Dendritic cell treated with granulocyte-macrophage colony-stimulating factor and Interleukin-4, amounts not matched to agents 40 ng/mL and 50 ng/mL, for 4 days (primary cell): ENCODE results near the gene CTNNAL1.
"Not testable (repeated sequence)": the region's sequence is repeated elsewhere in the genome, so short reads cannot be mapped to it uniquely, and the experiment has no call there.

Experiments used
- H3K27ac Mint-ChIP-seq: one replicate; pipeline ENCODE4 v1.8.0; 2022; ENCODE audit warnings: mild to moderate bottlenecking, mixed read lengths
- H3K27me3 Mint-ChIP-seq: one replicate; pipeline ENCODE4 v1.8.0; 2022; ENCODE audit warnings: mild to moderate bottlenecking, mixed read lengths
- H3K36me3 Mint-ChIP-seq: one replicate; pipeline ENCODE4 v1.8.0; 2022; ENCODE audit warnings: low read depth, mixed read lengths
- H3K4me1 Mint-ChIP-seq: one replicate; pipeline ENCODE4 v1.8.0; 2022; ENCODE audit warnings: low read depth, mixed read lengths
- H3K4me3 Mint-ChIP-seq: one replicate; pipeline ENCODE4 v1.8.0; 2022; ENCODE audit warnings: mild to moderate bottlenecking, moderate library complexity, mixed read lengths
- H3K9me3 Mint-ChIP-seq: one replicate; pipeline ENCODE4 v1.8.0; 2022; ENCODE audit warnings: mixed read lengths
- intact Hi-C: fragments of 100-400 bp; cut with micrococcal nuclease; formaldehyde crosslinking; loops from one replicate; pipeline ENCODE4 v1.15.0; 2022

The CTNNAL1 gene

DNA sequence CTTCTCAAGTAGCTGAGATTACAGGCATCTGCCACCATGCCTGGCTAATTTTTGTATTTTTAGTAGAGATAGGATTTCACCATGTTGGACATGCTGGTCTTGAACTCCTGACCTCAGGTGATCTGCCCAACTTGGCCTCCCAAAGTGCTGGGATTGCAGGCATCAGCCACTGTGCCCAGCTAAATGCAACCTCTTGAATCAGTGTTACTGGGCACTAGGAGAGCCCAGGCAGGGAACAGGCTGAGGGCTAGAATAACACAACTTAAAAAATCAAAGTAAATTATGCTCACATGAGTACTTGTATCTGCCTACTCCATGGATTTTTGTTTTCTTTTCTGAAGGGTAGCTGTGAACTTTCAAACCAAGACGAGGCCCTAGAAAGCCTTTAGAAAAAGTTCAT lies 92.9 kb downstream of the CTNNAL1 start:
- H3K9me3 Mint-ChIP-seq, H3K27me3 Mint-ChIP-seq, intact Hi-C loops, H3K27ac Mint-ChIP-seq, H3K4me1 Mint-ChIP-seq, H3K4me3 Mint-ChIP-seq: not testable (repeated sequence)
- H3K36me3 Mint-ChIP-seq, result peaks cover 89% of the 10 kb centered on the region

DNA sequence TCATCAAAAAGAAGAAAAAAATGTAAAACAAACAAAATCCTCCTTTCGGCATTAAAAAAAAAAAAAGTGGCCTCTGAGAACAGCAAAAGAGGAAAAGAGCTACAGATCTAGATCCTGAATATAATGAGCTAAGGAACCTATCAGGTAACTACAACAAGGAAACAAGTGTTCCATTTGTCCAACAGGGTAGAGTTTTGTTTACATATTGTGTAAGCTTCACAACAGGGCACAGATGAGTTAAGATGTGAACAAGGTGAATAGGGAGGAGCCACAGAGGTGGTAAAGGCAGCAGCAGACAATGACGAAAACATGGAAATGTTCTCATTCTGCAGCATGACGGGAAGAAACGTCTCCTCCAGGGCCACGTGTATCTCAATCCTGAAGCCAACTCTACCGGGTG lies 93.8 kb downstream of the CTNNAL1 start:
- Mint-ChIP-seq H3K9me3 (no peaks in the 10 kb centered on the region), H3K27me3 (no peaks in the 10 kb centered on the region), H3K36me3 (peaks cover 89% of the 10 kb centered on the region), H3K4me3 (no peak overlapping the region), H3K27ac (no peak overlapping the region), H3K4me1 (no peaks in the 10 kb centered on the region)
- intact Hi-C loops, result no loop called here

- Mint-ChIP-seq H3K36me3 (peaks cover 80% of the 10 kb centered on the region), H3K9me3 (no peaks in the 10 kb centered on the region), H3K27me3 (no peaks in the 10 kb centered on the region), H3K27ac (no peak overlapping the region), H3K4me3 (no peak overlapping the region), H3K4me1 (peaks cover 7% of the 10 kb centered on the region)
- intact Hi-C loops, result no loop called here
Measured at GRCh38 chr9:108913391-108913790, 99.9 kb downstream of the CTNNAL1 start.

DNA sequence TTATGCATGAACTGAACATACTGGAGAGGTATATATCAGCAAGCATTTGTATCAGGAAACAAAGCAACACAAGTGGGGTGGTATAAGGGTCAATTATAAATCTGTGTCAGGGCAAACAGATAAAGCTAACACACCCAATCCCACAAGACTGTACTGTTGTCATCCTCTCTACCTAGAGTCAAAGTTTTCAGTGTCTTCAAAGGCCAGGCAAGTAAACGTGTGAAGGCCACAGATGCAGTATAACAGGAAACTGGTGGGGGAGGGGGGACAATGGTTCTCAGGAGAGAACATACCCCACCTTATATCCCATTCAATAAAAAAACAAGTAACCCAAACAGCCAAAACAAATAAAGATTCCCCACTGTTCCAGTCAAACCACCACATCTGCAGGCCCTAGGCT lies 101.5 kb downstream of the CTNNAL1 start:
- intact Hi-C loops, result no loop called here
- Mint-ChIP-seq H3K36me3 (peaks cover 78% of the 10 kb centered on the region), H3K27me3 (no peaks in the 10 kb centered on the region), H3K4me3 (no peak overlapping the region), H3K27ac (no peak overlapping the region), H3K4me1 (peaks cover 7% of the 10 kb centered on the region), H3K9me3 (no peaks in the 10 kb centered on the region)

GRCh38 chr9:108910914-108911313 lies 102.4 kb downstream of the CTNNAL1 start:
- peaks cover 7% of the 10 kb centered on the region for H3K4me1 Mint-ChIP-seq
- H3K27ac Mint-ChIP-seq, result no peak overlapping the region
- peaks cover 81% of the 10 kb centered on the region for H3K36me3 Mint-ChIP-seq
- H3K9me3 Mint-ChIP-seq, result no peaks in the 10 kb centered on the region
- intact Hi-C loops, result no loop called here
- no peak overlapping the region for H3K4me3 Mint-ChIP-seq
- no peaks in the 10 kb centered on the region for H3K27me3 Mint-ChIP-seq

- peaks cover 79% of the 10 kb centered on the region for H3K36me3 Mint-ChIP-seq
- no peak overlapping the region for H3K27ac Mint-ChIP-seq
- intact Hi-C loops, result no loop called here
- no peak overlapping the region for H3K4me3 Mint-ChIP-seq
- H3K4me1 Mint-ChIP-seq, result peaks cover 7% of the 10 kb centered on the region
- no peaks in the 10 kb centered on the region for H3K27me3 Mint-ChIP-seq
- H3K9me3 Mint-ChIP-seq, result no peaks in the 10 kb centered on the region
Measured at GRCh38 chr9:108910402-108910801, 102.9 kb downstream of the CTNNAL1 start.

DNA sequence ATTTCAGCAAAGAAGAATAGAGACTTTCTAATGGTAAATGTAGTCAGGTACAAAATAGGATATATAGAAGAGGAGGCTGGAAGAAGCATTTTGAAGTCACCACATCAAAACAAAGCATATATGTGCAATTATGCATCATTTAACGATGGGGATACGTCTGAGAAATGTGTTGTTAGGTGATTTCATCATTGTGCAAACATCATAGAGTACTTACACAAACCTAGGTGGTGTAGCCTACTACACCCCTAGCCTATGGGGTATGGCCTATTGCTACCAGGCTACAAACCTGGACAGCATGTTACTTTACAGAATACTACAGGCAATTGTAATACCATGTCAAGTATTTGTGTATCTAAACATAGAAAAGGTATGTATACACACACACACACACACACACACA lies 107.8 kb downstream of the CTNNAL1 start:
- H3K27me3 Mint-ChIP-seq, result no peaks in the 10 kb centered on the region
- H3K4me3 Mint-ChIP-seq, result no peak overlapping the region
- peaks cover 86% of the 10 kb centered on the region for H3K36me3 Mint-ChIP-seq
- intact Hi-C loops, result no loop called here
- H3K9me3 Mint-ChIP-seq, result no peaks in the 10 kb centered on the region
- H3K27ac Mint-ChIP-seq, result no peak overlapping the region
- H3K4me1 Mint-ChIP-seq, result peaks cover 6% of the 10 kb centered on the region

- H3K9me3 Mint-ChIP-seq, result no peaks in the 10 kb centered on the region
- intact Hi-C loops, result no loop called here
- H3K36me3 Mint-ChIP-seq, result peaks cover 89% of the 10 kb centered on the region
- no peaks in the 10 kb centered on the region for H3K27me3 Mint-ChIP-seq
- no peak overlapping the region for H3K27ac Mint-ChIP-seq
- no peak overlapping the region for H3K4me3 Mint-ChIP-seq
- peaks cover 6% of the 10 kb centered on the region for H3K4me1 Mint-ChIP-seq
Measured at GRCh38 chr9:108904161-108904560, 109.1 kb downstream of the CTNNAL1 start.

DNA sequence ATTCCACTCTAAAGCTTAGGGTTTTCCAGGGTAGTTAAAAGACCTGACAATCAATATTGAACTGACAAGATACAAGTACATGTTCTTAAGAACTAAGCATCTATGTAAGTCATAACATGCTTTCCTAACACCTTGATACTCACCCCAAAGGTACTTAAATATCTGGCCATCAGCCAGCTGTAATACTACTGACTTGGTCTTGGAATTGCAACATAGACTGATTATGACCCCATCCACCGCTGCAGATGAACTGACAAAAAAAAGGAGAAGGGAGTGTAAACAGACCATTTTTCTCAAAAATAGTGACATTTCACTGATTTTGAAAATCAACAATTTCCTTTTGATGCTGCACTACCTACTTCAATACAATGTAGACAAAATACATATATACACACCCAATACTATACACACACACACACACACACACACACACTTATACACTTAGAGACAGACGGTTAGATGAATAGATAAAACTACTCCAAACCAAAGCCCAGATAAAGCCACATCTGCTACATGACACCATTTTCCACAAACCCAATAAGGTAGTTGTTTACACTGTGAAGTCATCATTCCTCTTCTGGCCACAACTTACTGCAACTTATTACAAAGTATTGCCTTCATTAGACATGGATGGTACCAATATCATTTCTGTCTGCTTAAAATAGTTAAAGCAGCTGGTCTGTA lies 109.7 kb downstream of the CTNNAL1 start:
- H3K4me1 Mint-ChIP-seq, result peaks cover 6% of the 10 kb centered on the region
- peaks cover 89% of the 10 kb centered on the region for H3K36me3 Mint-ChIP-seq
- H3K27ac Mint-ChIP-seq, result no peak overlapping the region
- no peaks in the 10 kb centered on the region for H3K27me3 Mint-ChIP-seq
- no peak overlapping the region for H3K4me3 Mint-ChIP-seq
- H3K9me3 Mint-ChIP-seq, result no peaks in the 10 kb centered on the region
- intact Hi-C loops, result no loop called here

DNA sequence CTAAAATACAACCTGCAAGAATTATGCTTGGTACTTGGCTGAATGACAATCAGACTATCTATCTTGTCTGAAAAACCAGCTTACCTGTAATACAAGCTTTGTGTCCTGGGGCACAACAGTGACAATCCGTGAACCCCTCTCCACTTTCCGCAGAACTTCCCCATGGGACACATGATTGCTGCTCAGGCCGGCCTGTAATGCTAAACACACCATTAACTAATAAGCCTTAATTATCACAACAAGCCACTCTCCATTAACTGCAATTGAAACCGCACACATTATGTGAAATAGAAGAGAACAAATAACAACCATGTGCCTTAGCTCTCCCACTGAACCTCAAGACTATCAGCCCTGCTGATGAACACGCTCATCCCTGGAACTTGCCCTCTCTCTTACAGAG lies 113.1 kb downstream of the CTNNAL1 start:
- Mint-ChIP-seq H3K4me1 (peaks cover 6% of the 10 kb centered on the region), H3K36me3 (peaks cover 93% of the 10 kb centered on the region), H3K9me3 (no peaks in the 10 kb centered on the region), H3K4me3 (no peak overlapping the region), H3K27ac (no peak overlapping the region), H3K27me3 (no peaks in the 10 kb centered on the region)
- intact Hi-C loops, result no loop called here

GRCh38 chr9:108899023-108899695 lies 114.1 kb downstream of the CTNNAL1 start:
- intact Hi-C loops, H3K27ac Mint-ChIP-seq, H3K27me3 Mint-ChIP-seq, H3K4me1 Mint-ChIP-seq, H3K4me3 Mint-ChIP-seq, H3K9me3 Mint-ChIP-seq: not testable (repeated sequence)
- H3K36me3 Mint-ChIP-seq, result peaks cover 96% of the 10 kb centered on the region

DNA sequence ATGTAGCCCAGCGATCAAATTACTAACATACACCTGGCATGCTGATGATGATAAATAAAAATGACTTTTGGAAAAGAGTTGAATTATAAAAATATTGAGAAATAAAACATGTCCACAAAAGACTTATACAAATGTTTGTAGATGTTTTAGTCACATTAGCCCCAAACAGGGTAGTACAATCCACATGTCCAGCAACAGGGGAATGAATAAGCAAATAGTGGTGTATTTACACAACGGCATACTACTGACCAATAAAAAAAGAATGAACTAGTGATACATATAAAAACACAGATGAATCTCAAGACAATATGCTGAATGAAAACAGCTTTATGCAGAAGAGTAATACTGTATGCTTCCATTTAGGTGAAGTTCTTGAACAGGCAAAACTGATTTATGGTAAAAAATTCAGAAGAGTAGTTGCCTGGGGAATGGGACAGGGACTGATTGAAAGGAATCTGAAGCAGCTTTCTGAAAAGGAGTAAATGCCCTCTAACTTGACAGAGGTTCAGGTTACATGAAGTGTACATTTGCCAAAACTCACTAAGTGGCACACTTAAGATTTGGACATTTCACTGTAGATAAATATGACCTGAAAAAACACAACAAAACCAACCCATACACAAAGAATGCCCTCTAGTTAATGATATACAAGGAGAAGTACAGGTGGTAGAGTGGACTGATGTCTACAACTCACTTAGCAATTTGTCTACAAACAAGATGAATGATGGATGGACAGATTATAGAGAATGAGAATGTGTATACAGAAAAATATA lies 115.8 kb downstream of the CTNNAL1 start:
- Mint-ChIP-seq H3K4me1 (no peaks in the 10 kb centered on the region), H3K27ac (no peak overlapping the region), H3K9me3 (no peaks in the 10 kb centered on the region), H3K4me3 (no peak overlapping the region), H3K27me3 (no peaks in the 10 kb centered on the region), H3K36me3 (peaks cover 96% of the 10 kb centered on the region)
- intact Hi-C loops, result no loop called here

- intact Hi-C loops, result no loop called here
- Mint-ChIP-seq H3K9me3 (no peaks in the 10 kb centered on the region), H3K27me3 (no peaks in the 10 kb centered on the region), H3K36me3 (peaks cover 95% of the 10 kb centered on the region), H3K4me3 (no peak overlapping the region), H3K27ac (no peak overlapping the region), H3K4me1 (no peaks in the 10 kb centered on the region)
Measured at GRCh38 chr9:108894225-108894997, 118.9 kb downstream of the CTNNAL1 start.
